GM20000 (cell line): Measurements from ENCODE around the gene RNF151.
A peak's percentile ranks its signal among the peaks of the same experiment; 100 is the strongest.

Experiments used
- DNase-seq: peaks from one replicate; pipeline ENCODE4 v3.0.0; 2012; ENCODE audit warnings: low spot score
- TF ChIP-seq, protein P1 (sequence below): IDR thresholded peaks from 2 replicates; pipeline ENCODE4 v1.5.1; 2012; ENCODE audit warnings: mild to moderate bottlenecking, control low read depth; ENCODE audit errors: extremely low read depth, missing control alignments

The RNF151 gene

DNA sequence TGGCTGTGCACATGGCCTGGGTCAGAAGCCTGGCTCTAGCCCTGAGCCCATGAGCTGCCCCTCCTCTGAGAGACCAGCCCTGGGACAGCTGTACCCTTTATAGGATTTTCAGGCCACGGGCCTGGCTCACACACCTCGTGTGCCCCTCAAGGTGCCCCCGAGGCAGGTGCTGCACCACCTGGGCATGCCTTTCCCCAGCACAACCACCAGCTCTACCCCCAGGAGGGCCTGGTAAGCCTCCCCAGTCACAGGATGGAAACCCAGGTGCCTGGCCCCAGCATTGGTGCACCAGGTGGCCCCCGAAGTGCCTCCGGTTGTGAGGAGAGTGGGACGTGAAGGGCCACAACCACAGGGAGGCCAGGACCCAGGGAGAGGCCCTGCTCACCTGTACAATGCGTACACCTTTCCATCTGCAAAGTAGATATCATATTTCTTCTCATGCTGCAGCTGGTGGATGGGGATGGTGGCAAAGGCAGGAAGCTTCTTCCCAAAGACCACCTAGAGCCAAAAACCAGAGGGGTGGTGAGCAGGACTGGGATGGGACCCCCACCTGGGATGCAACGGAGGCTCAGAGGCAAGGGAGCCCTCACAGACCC is 36.7 kb downstream of the RNF151 start:
- TF ChIP-seq, protein P1, sequence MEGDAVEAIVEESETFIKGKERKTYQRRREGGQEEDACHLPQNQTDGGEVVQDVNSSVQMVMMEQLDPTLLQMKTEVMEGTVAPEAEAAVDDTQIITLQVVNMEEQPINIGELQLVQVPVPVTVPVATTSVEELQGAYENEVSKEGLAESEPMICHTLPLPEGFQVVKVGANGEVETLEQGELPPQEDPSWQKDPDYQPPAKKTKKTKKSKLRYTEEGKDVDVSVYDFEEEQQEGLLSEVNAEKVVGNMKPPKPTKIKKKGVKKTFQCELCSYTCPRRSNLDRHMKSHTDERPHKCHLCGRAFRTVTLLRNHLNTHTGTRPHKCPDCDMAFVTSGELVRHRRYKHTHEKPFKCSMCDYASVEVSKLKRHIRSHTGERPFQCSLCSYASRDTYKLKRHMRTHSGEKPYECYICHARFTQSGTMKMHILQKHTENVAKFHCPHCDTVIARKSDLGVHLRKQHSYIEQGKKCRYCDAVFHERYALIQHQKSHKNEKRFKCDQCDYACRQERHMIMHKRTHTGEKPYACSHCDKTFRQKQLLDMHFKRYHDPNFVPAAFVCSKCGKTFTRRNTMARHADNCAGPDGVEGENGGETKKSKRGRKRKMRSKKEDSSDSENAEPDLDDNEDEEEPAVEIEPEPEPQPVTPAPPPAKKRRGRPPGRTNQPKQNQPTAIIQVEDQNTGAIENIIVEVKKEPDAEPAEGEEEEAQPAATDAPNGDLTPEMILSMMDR = no peak

GRCh38 chr16:2003827-2004641 is 37.4 kb downstream of the RNF151 start:
- DNase-seq = peak; percentile 96

More for the DNA sequence above, 36.7 kb downstream of the RNF151 start:
- DNase-seq = no peak

GRCh38 chr16:2004795-2005517 is 38.3 kb downstream of the RNF151 start:
- DNase-seq = no peak

More at GRCh38 chr16:2003827-2004641, 37.4 kb downstream of the RNF151 start:
- TF ChIP-seq, protein P1 = peak; percentile 98

GRCh38 chr16:2005646-2006045 is 39.0 kb downstream of the RNF151 start:
- DNase-seq = no peak
- TF ChIP-seq, protein P1 = no peak

More at GRCh38 chr16:2004795-2005517, 38.3 kb downstream of the RNF151 start:
- TF ChIP-seq, protein P1 = no peak

GRCh38 chr16:2006317-2006716 is 39.7 kb downstream of the RNF151 start:
- DNase-seq = no peak
- TF ChIP-seq, protein P1 = no peak

DNA sequence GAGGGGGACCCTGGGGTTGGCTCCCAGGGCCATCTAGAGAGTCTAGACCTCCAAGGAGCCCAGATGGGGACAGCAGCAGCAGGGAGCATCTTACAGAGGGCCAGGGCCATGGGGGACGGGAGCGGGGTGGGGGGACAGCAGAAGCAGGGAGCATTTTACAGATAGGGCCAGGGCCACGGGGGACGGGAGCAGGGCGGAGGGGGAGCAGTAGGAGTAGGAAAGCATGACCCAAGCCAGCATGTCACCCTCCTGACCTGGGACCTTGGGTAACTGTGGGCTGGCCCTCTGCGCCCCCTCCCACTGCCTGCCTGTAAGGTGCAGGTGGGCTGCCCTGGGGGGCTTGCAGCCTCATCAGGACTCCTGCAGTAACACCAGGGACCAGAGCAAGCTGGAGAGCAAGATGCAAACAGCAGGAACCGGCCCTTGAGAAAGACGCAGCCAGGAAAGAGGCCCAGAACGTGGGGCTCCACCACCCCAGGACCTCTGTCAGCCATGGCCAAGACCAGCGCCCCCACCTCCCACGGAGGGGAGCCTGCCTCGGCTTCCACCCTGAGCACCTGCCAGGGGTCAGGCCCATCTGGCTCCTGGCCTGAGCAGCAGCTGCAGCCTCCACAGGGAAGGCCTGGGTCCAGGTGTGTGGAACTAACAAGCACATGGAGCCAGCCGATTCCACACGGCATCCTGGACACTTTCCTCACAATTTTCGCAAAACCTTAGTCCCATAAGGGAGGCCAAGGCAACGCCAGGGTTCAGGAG is 40.6 kb downstream of the RNF151 start:
- TF ChIP-seq, protein P1 = no peak
- DNase-seq = no peak
